Measurements from ENCODE around the gene ADD3.

DNA sequence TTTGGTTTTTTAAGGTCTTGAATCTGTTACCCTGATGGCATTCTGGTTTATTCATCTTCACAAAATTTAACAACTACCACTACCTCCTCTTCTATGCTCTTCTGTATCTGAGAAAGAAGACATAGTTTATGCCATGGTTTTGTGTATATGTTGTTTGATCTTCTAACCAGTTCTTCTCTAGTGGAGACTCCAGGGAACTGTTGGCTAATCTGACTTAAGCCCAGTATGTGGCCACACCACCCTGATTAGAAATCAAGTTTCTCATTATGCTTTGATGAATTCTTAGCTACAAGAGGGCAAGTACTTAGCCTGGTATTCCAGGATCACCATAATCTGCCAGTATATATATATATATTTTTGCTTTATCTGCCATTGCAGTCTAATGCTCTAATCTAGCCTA lies 100.1 kb downstream of the ADD3 start:
- TF ChIP-seq, protein P1, sequence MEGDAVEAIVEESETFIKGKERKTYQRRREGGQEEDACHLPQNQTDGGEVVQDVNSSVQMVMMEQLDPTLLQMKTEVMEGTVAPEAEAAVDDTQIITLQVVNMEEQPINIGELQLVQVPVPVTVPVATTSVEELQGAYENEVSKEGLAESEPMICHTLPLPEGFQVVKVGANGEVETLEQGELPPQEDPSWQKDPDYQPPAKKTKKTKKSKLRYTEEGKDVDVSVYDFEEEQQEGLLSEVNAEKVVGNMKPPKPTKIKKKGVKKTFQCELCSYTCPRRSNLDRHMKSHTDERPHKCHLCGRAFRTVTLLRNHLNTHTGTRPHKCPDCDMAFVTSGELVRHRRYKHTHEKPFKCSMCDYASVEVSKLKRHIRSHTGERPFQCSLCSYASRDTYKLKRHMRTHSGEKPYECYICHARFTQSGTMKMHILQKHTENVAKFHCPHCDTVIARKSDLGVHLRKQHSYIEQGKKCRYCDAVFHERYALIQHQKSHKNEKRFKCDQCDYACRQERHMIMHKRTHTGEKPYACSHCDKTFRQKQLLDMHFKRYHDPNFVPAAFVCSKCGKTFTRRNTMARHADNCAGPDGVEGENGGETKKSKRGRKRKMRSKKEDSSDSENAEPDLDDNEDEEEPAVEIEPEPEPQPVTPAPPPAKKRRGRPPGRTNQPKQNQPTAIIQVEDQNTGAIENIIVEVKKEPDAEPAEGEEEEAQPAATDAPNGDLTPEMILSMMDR (IDR thresholded peaks at IDR 0.05; ENCODE audit: poor library complexity): no peak
- TF ChIP-seq EZH2 (IDR thresholded peaks at IDR 0.05; ENCODE audit: borderline replicate concordance) (no peak), EZH2phosphoT487 (IDR thresholded peaks at IDR 0.05; ENCODE audit: low read depth, severe bottlenecking, unreplicated experiment) (no peak)

Data from hepatocyte (in vitro differentiated cells).